HL-60 (cell line): ENCODE data around the gene ZNF800.

Source experiments
- DNase-seq, 2 experiments: peaks; one replicate each; pipeline ENCODE4 v3.0.0-alpha.2; 2010 to 2020; ENCODE audit warnings: low read depth in 1 of 2, low spot score in 1 of 2
- H3K27ac ChIP-seq: fragments of 250-450 bp; sonication (Bioruptor Pico); replicated peaks from 2 replicates; pipeline ENCODE4 v1.5.1; 2020; ENCODE audit warnings: mild to moderate bottlenecking, moderate library complexity
- H3K27me3 ChIP-seq: fragments of 250-450 bp; sonication (Bioruptor Pico); 2 replicates; pipeline ENCODE4 v1.5.1; 2021; ENCODE audit warnings: mild to moderate bottlenecking, moderate library complexity; ENCODE audit not compliant: insufficient read depth, poor library complexity, severe bottlenecking
- H3K4me3 ChIP-seq: replicated peaks from 2 replicates; pipeline ENCODE4 v1.5.1; 2011; ENCODE audit warnings: mild to moderate bottlenecking, control low read depth, low read length; ENCODE audit not compliant: insufficient read depth
- CTCF ChIP-seq: IDR thresholded peaks from one replicate; pipeline ENCODE4 v1.5.1; 2011; ENCODE audit warnings: low read length, control low read depth, inconsistent platforms; ENCODE audit not compliant: insufficient read depth
- GABPA ChIP-seq: IDR thresholded peaks from 2 replicates; pipeline ENCODE4 v1.6.1; 2012; ENCODE audit warnings: low read depth
- POLR2AphosphoS5 ChIP-seq: IDR thresholded peaks from 2 replicates; pipeline ENCODE4 v1.6.1; 2012; ENCODE audit warnings: low read depth
- REST ChIP-seq: IDR thresholded peaks from 2 replicates; pipeline ENCODE4 v1.6.1; 2012; ENCODE audit warnings: low read depth; ENCODE audit not compliant: insufficient replicate concordance
- SPI1 ChIP-seq: IDR thresholded peaks from 2 replicates; pipeline ENCODE4 v1.6.1; 2012; ENCODE audit warnings: low read depth, mild to moderate bottlenecking, borderline replicate concordance

Gene ZNF800

DNA sequence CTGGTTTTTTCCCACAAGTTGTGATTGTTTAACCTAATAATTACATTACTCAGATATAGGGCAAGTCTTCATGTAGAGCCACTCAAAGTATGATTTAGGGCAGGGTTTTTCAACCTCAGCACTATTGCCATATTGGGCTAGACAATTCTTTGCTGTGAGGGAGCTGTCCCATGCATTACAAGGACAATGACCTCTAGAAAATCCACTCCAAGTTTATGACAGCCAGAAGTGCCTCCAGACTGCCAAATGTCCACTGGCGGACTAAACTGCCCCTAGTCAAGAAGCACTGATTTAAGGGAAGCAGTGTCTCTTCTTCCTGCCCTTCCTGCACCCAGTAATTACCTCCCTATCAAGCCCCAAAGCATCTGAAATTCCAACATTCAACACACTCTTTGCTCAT is 54.4 kb downstream of the ZNF800 start:
- Histone ChIP-seq H3K27ac (no peak overlapping the region), H3K4me3 (no peak overlapping the region), H3K27me3 (peaks cover 2% of the 10 kb centered on the region)
- DNase-seq, result no peak
- no peak for TF ChIP-seq GABPA
- no peak for TF ChIP-seq CTCF
- TF ChIP-seq REST, result no peak
- TF ChIP-seq SPI1, result no peak

GRCh38 chr7:127337581-127337980 is 54.9 kb downstream of the ZNF800 start:
- H3K27me3 ChIP-seq, result peaks cover 2% of the 10 kb centered on the region
- no peak overlapping the region for H3K27ac ChIP-seq
- no peak for DNase-seq
- no peak overlapping the region for H3K4me3 ChIP-seq
- no peak for TF ChIP-seq REST
- TF ChIP-seq POLR2AphosphoS5, result no peak
- no peak for TF ChIP-seq CTCF
- TF ChIP-seq SPI1, result no peak
- TF ChIP-seq GABPA, result no peak

- peaks cover 2% of the 10 kb centered on the region for H3K27me3 ChIP-seq
- no peak overlapping the region for H3K4me3 ChIP-seq
- TF ChIP-seq POLR2AphosphoS5 (no peak), GABPA (no peak), REST (no peak), CTCF (no peak), SPI1 (no peak)
- DNase-seq, result no peak
- H3K27ac ChIP-seq, result no peak overlapping the region
Measured at GRCh38 chr7:127336458-127336857, 56.0 kb downstream of the ZNF800 start.
